SK-N-SH treated with all-trans-retinoic acid at 6 μM for 48 hours (cell line): Measurements from ENCODE around the gene ANKRD44.

ENCODE experiments used
- BACH2 ChIP-seq: fragments of 250-450 bp; sonication (Bioruptor Pico); IDR thresholded peaks from 2 replicates; pipeline ENCODE4 v1.9.0; 2021; ENCODE audit warnings: mild to moderate bottlenecking, borderline replicate concordance
- ESRRG ChIP-seq: fragments of 250-450 bp; sonication (Bioruptor Pico); IDR thresholded peaks from 2 replicates; pipeline ENCODE4 v1.6.1; 2021; ENCODE audit warnings: mild to moderate bottlenecking
- ISL1 ChIP-seq: fragments of 250-450 bp; sonication (Bioruptor Pico); IDR thresholded peaks from 2 replicates; pipeline ENCODE4 v2.1.2; 2022; ENCODE audit warnings: mild to moderate bottlenecking, moderate library complexity
- PATZ1 ChIP-seq: fragments of 250-450 bp; sonication (Bioruptor Pico); IDR thresholded peaks from 2 replicates; pipeline ENCODE4 v1.8.0; 2020; ENCODE audit warnings: mild to moderate bottlenecking, moderate library complexity, borderline replicate concordance
- PPARA ChIP-seq: fragments of 250-450 bp; sonication (Bioruptor Pico); IDR thresholded peaks from 2 replicates; pipeline ENCODE4 v1.5.0; 2020; ENCODE audit warnings: mild to moderate bottlenecking, borderline replicate concordance
- SNAI2 ChIP-seq: fragments of 250-450 bp; sonication (Bioruptor Pico); IDR thresholded peaks from 2 replicates; pipeline ENCODE4 v1.5.0; 2020; ENCODE audit warnings: mild to moderate bottlenecking, moderate library complexity
- TOX ChIP-seq: fragments of 250-450 bp; sonication (Bioruptor Pico); IDR thresholded peaks from 2 replicates; pipeline ENCODE4 v1.8.0; 2021; ENCODE audit warnings: mild to moderate bottlenecking, moderate library complexity, borderline replicate concordance
- TSHZ2 ChIP-seq: fragments of 250-450 bp; sonication (Bioruptor Pico); IDR thresholded peaks from 2 replicates; pipeline ENCODE4 v1.5.0; 2020; ENCODE audit warnings: mild to moderate bottlenecking, moderate library complexity
- ZFP3 ChIP-seq: fragments of 250-450 bp; sonication (Bioruptor Pico); IDR thresholded peaks from 2 replicates; pipeline ENCODE4 v1.5.0; 2020; ENCODE audit warnings: mild to moderate bottlenecking, moderate library complexity
- ZFP30 ChIP-seq: fragments of 450-650 bp; formaldehyde crosslinking; IDR thresholded peaks from 2 replicates; pipeline ENCODE4 v1.5.0; 2022; ENCODE audit warnings: mild to moderate bottlenecking, moderate library complexity
- ZNF565 ChIP-seq: fragments of 450-650 bp; formaldehyde crosslinking; conservative IDR thresholded peaks from 2 replicates; pipeline ENCODE4 v1.5.0; 2020; ENCODE audit warnings: low read depth, mild to moderate bottlenecking, moderate library complexity
- ZNF70 ChIP-seq: fragments of 450-650 bp; formaldehyde crosslinking; IDR thresholded peaks from 2 replicates; pipeline ENCODE4 v1.5.0; 2020; ENCODE audit warnings: mild to moderate bottlenecking, moderate library complexity
- TF ChIP-seq, protein P1 (sequence below): fragments of 250-450 bp; sonication (Bioruptor Pico); IDR thresholded peaks from 2 replicates; pipeline ENCODE4 v1.5.1; 2020; ENCODE audit warnings: low read depth, mild to moderate bottlenecking, moderate library complexity

DNA sequence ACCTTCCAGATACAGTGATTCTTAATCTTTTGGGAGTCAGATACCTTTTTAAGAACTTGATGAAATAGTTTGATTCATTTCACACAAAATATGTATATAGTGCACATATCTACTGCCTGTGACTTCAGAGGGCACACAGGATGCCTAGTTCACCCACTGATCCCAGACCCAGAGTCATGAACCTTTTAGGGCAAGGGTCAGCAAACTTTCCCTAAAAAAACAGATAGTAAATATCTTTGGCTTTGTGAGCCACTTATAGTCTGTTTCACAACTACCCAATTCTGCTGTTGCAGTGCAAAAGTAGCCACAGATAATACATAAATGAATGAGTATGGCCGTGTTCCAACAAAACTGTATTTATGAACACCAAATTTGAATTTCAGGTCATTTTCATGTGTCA, 124.9 kb downstream of the ANKRD44 start:
- TF ChIP-seq BACH2 (no peak), TSHZ2 (CRISPR knock-in tag) (no peak), ZFP3 (CRISPR knock-in tag) (no peak), PATZ1 (CRISPR knock-in tag) (no peak), ESRRG (CRISPR knock-in tag) (no peak), ZNF565 (CRISPR knock-in tag) (no peak), TOX (CRISPR knock-in tag) (no peak), ZFP30 (CRISPR knock-in tag) (no peak), ISL1 (no peak), PPARA (no peak), ZNF70 (CRISPR knock-in tag) (no peak), SNAI2 (CRISPR knock-in tag) (no peak)
- TF ChIP-seq, protein P1, sequence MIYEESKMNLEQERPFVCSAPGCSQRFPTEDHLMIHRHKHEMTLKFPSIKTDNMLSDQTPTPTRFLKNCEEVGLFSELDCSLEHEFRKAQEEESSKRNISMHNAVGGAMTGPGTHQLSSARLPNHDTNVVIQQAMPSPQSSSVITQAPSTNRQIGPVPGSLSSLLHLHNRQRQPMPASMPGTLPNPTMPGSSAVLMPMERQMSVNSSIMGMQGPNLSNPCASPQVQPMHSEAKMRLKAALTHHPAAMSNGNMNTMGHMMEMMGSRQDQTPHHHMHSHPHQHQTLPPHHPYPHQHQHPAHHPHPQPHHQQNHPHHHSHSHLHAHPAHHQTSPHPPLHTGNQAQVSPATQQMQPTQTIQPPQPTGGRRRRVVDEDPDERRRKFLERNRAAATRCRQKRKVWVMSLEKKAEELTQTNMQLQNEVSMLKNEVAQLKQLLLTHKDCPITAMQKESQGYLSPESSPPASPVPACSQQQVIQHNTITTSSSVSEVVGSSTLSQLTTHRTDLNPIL (CRISPR knock-in tag), result no peak
